Right lobe of liver (tissue), 6 donors: Measurements from ENCODE around the gene DCP2. TPM values are rescaled to one million over a fixed set of nuclear protein-coding genes. Genes with fewer than 3 reads are reported as not detected.
A peak's percentile ranks its signal among the peaks of the same experiment; 100 is the strongest.

Source experiments
- ATAC-seq, 4 donors: fragments of 200-7000 bp; cut with Tn5 transposase; one replicate each; pipeline ENCODE4 v1.9.1; 2020; ENCODE audit warnings: mild to moderate bottlenecking in 4 of 4, moderate library complexity in 4 of 4
- DNase-seq, 3 donors: peaks; one replicate each; pipeline ENCODE4 v3.0.0-alpha.2; 2020
- H3K27ac ChIP-seq, 3 donors: fragments of 200-600 bp; one replicate each; pipeline ENCODE4 v1.8.0; 2022
- H3K27me3 ChIP-seq, 2 donors: fragments of 200-600 bp; one replicate each; pipeline ENCODE4 v1.8.0; 2022
- H3K36me3 ChIP-seq, 4 donors: fragments of 200-600 bp; sonication (generic) in 1 of 4; one replicate each; pipeline versions ENCODE4 v1.5.1 to v1.8.0; 2017 to 2022; ENCODE audit warnings: control low read depth in 1 of 4
- H3K4me1 ChIP-seq, 4 donors: fragments of 200-600 bp; sonication (generic) in 1 of 4; one replicate each; pipeline versions ENCODE4 v1.5.1 to v1.8.0; 2017 to 2022; ENCODE audit warnings: control low read depth in 1 of 4
- H3K4me3 ChIP-seq, 3 donors: fragments of 200-600 bp; one replicate each; pipeline ENCODE4 v1.8.0; 2022
- H3K9me3 ChIP-seq, 4 donors: fragments of 200-600 bp; sonication (generic) in 1 of 4; one replicate each; pipeline versions ENCODE4 v1.5.1 to v1.8.0; 2017 to 2022; ENCODE audit warnings: control low read depth in 1 of 4
- POLR2A ChIP-seq: fragments of 450-650 bp; IDR thresholded peaks from one replicate; pipeline ENCODE4 v1.6.1; 2017; ENCODE audit warnings: antibody characterized with exemption, mild to moderate bottlenecking
- WGBS: methylation state at CpG from one replicate; pipeline ENCODE4 v1.1.6; 2018; ENCODE audit warnings: low coverage, low lambda C conversion rate; ENCODE audit not compliant: insufficient coverage; ENCODE audit errors: missing lambda C conversion rate; 5-methylcytosine and 5-hydroxymethylcytosine counted together
- intact Hi-C, 2 donors: fragments of 100-400 bp; cut with DNase I; formaldehyde crosslinking; loops; one replicate each; pipeline versions ENCODE4 v1.11.2 to v1.14.1; 2022
- long read RNA-seq: library from polyadenylated mRNA; unstranded; transcript quantifications from one replicate; pipeline ENCODE4 v2.0.0, GENCODE V29; 2019
- total RNA-seq, 6 experiments: library from RNA; depleted of rRNA in 2 of 6; stranded (reverse); fragments of >200 nt in 2 of 6; fragmentation: NEBNext Ultra II Directional in 3 of 6; extraction: Animal tissue kit (Norgen Biotek cat#: 25700) in 3 of 6; gene quantifications; one replicate each; pipeline versions ENCODE4 v1.1.0 to v1.2.4, GENCODE V29; 2016 to 2023
- TF ChIP-seq, protein P1 (sequence below), 4 donors: fragments of 200-600 bp in 3 of 4; fragments of 450-650 bp in 1 of 4; IDR thresholded peaks; one replicate each; pipeline versions ENCODE4 v1.5.1 to v1.8.0; 2016 to 2022; ENCODE audit warnings: antibody characterized with exemption in 4 of 4, mild to moderate bottlenecking in 2 of 4
- donor health status: DM: no; HTN: yes; CAD: no.
- donor health status: DM: no; HTN: no; CAD: no.
- donor health status: DM: no; HTN: no; CAD: no.
- donor health status: DM: no; HTN: yes; CAD: no.
- donor health status: DM: no; HTN: yes; CAD: no.

Gene DCP2
- total RNA-seq, result 10 to 100 TPM; 12.0 to 20.8 (median 14.6) TPM
- long read RNA-seq, partial matches to known transcripts, result 1 of 2 reads
- long read RNA-seq, other reads (novel, unspliced or antisense), result 1 of 2 reads

DNA sequence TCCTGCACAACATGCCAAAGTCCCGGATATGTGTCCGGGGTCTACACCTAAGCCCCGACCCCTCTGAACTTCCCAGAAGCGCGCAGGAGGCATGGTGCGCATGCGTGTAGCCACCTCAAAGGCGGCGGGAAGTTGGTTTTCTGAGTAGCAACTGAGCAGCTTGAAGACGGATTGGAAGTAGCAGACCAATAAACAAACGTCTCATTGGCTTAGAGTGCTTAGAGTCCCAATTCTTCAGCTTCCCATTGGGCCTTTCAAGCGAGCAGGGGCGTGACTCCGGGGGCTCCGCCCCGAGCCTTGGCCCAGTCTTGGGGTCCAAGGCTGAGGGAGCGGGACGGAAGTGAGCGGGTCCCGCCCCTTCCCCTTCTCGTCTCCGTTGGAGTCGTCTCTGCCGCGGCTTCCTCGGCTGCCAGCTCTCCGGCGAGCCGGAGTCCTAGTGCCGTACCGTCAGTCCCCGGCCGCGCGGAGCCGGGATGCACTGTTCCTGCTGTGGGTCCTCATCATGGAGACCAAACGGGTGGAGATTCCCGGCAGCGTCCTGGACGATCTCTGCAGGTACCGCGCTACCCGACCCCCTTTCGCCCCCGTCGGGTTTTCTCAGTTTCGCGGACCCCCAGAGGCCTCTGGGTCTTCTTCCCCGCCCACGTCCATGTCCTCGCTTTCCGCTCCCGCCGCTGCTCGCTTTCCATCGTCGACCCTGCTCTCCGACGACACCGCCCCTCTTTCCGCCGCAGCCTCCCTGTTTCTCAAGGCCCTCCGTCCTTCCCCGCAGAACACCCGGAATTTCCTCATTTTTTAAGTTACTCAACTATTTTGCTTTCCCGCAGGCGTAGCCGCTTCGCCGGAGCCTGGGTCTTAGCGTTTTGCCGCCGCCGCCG lies at the start of gene DCP2:
DCP2 (plus strand) TSS at position 367 of the 878 bp plus-strand sequence; CDS start at position 503, 136 bp downstream.
- H3K9me3 ChIP-seq, result no peaks in the 10 kb centered on the region
- H3K4me3 ChIP-seq, result peak within 1 kb of the TSS; percentile 71 to 86 (median 84)
- peaks cover 0 to 13% (median 1%) of the 10 kb centered on the region in 4 donors for H3K4me1 ChIP-seq
- H3K27me3 ChIP-seq, result no peaks in the 10 kb centered on the region
- peak; percentile 93 to 96 (median 95) for DNase-seq
- peak; percentile 76 for TF ChIP-seq POLR2A
- TF ChIP-seq, protein P1, sequence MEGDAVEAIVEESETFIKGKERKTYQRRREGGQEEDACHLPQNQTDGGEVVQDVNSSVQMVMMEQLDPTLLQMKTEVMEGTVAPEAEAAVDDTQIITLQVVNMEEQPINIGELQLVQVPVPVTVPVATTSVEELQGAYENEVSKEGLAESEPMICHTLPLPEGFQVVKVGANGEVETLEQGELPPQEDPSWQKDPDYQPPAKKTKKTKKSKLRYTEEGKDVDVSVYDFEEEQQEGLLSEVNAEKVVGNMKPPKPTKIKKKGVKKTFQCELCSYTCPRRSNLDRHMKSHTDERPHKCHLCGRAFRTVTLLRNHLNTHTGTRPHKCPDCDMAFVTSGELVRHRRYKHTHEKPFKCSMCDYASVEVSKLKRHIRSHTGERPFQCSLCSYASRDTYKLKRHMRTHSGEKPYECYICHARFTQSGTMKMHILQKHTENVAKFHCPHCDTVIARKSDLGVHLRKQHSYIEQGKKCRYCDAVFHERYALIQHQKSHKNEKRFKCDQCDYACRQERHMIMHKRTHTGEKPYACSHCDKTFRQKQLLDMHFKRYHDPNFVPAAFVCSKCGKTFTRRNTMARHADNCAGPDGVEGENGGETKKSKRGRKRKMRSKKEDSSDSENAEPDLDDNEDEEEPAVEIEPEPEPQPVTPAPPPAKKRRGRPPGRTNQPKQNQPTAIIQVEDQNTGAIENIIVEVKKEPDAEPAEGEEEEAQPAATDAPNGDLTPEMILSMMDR (IDR thresholded peaks at IDR 0.05), result no peak
- WGBS, result under 1% methylated on average over 44 of the region's 75 CpGs
- intact Hi-C loops, result no loop called here
- H3K36me3 ChIP-seq, result no peaks in the 10 kb centered on the region
- ATAC-seq, result peak; percentile 98 to 99 (median 98)
- peak within 1 kb of the TSS; percentile 60 to 80 (median 79) for H3K27ac ChIP-seq

DNA sequence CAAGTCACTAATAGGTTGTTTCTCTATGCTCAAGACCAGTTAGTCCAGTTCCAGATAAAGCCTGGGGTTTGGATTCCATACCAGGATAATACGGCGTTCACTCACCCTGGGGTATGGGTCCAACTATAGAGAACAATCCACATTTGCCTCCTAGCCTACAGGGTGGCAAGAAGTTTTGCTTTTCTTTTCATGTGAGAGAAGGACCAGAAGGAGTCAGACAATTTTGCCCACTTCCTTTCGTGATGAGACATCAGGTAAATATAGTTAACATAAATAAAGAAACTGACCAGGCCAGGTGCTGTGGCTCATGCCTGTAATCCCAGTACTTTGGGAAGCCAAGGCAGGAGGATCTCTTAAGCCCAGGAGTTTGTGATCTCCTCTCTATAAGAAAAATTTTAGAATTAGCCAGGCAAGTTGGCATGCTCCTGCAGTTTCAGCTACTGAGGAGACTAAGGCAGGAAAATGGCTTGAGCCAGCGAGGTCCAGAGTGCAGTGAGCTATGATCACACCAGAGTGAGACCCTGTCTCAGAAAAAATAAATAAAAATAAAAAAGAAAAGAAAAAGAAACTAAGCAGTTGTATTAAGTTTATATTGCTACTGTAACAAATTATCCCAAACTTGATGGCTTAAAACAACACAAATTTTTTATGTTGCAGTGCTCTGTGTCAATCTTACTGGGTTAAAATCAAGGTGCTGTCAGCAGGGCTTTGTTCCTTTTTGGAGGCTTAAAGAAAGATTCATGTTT lies 47.1 kb upstream of the DCP2 start:
- Histone ChIP-seq H3K36me3 (no peaks in the 10 kb centered on the region), H3K4me3 (no peak overlapping the region), H3K27me3 (no peaks in the 10 kb centered on the region), H3K9me3 (no peaks in the 10 kb centered on the region), H3K4me1 (no peaks in the 10 kb centered on the region), H3K27ac (no peak overlapping the region)
- no peak for DNase-seq
- 84% methylated on average over 3 of the region's 4 CpGs for WGBS
- intact Hi-C loops, result loop anchor here in 1 of 2 donors (10.0 kb wide), 1 partner anchor 75 kb away; no protein-coding TSS in a partner anchor
- TF ChIP-seq POLR2A, result no peak
- TF ChIP-seq, protein P1 (IDR thresholded peaks at IDR 0.05), result no peak
- no peak for ATAC-seq

DNA sequence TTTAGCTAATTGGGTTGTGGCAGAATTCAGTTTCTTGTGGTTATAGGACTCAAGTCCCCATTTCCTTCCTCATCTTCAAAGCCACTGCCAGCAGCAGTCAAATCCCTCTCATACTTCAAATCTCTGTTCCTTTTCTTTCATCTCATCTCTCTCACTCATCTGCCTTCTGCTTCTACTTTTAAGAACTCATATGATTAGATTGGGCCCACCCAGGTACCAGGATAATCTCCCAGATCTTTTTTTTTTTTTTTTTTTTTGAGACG lies 46.6 kb upstream of the DCP2 start:
- DNase-seq, result no peak
- no peaks in the 10 kb centered on the region for H3K4me1 ChIP-seq
- H3K4me3 ChIP-seq, result no peak overlapping the region
- peak in 1 of 4 donors; percentile 18 for ATAC-seq
- H3K9me3 ChIP-seq, result no peaks in the 10 kb centered on the region
- no peaks in the 10 kb centered on the region for H3K36me3 ChIP-seq
- WGBS, result 57% methylated on average over 1 of the region's 1 CpG
- intact Hi-C loops, result no loop called here
- TF ChIP-seq, protein P1 (IDR thresholded peaks at IDR 0.05), result no peak
- TF ChIP-seq POLR2A, result no peak
- H3K27ac ChIP-seq, result no peak overlapping the region
- no peaks in the 10 kb centered on the region for H3K27me3 ChIP-seq

DNA sequence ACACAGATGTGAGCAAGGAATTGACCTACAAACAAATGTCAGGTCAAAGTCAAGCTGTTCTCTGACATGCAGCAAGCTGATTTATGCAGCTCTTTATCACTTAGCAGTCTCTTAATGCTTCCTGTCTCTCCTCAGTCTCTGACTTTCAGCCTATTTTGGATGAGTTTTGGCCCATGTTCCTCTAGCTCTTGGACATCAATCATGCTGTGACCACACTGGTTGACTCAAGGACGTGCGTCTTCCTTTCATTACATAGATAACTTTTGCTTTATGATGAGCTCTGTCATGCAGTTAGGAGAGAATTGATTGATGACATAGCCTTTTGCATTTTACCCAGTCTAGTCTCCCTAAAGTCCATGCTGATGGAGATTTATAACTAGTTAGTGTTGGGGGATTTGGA lies 45.1 kb upstream of the DCP2 start:
- whole genome bisulfite sequencing, result 68% methylated on average over 2 of the region's 2 CpGs
- DNase-seq, result no peak
- no peak overlapping the region for H3K4me3 ChIP-seq
- no peaks in the 10 kb centered on the region for H3K36me3 ChIP-seq
- TF ChIP-seq, protein P1 (IDR thresholded peaks at IDR 0.05), result no peak
- TF ChIP-seq POLR2A, result no peak
- intact Hi-C loops, result no loop called here
- no peaks in the 10 kb centered on the region for H3K9me3 ChIP-seq
- ATAC-seq, result no peak
- no peaks in the 10 kb centered on the region for H3K4me1 ChIP-seq
- H3K27ac ChIP-seq, result no peak overlapping the region
- H3K27me3 ChIP-seq, result no peaks in the 10 kb centered on the region
